ENCODE data around the gene LGI4.
"Not testable (repeated sequence)": the region's sequence is repeated elsewhere in the genome, so short reads cannot be mapped to it uniquely, and the experiment has no call there.

LGI4 gene

GRCh38 chr19:35141837-35142605, 7.2 kb upstream of the LGI4 start:
- DNase-seq: no peak

DNA sequence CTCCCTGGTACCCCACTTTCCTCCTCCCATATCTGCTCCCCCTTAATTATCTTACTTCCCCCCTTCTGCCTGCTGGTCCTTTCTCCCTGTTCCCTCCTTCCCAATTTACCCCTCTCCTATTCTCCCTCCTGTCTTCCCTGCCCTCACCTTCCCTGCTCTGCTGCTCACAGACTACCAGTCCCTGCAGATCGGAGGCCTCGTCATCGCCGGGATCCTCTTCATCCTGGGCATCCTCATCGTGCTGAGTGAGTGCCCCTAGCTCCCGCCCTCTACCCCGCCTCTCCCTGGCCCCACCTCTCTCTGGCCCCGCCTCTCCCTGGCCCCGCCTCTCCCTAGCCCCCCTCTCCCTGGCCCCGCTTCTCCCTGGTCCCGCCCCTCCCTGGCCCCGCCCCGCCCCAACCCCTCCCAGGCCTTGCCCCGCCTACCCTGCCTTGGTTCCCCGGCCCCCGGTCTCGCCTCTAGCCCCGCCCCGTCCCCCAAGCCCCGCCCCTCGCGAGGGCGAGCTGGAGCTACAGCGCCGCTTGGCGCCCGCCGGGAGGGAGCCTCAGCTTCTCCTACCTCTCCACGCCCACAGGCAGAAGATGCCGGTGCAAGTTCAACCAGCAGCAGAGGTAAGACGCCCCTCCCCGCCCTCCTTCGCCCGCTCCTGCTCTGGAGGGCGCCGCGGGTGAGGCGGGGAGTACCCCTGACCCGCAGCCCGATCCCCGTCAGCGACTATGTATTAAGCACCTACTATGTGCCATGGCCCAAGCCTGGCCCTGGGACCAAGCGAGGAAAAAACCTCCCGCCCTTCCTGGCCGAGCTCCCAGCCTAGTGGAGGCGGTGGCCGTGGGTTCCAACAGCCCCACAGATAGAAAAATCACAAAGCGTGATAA, 6.3 kb upstream of the LGI4 start:
- peak; percentile 92 to 95 (median 93) for DNase-seq

GRCh38 chr19:35140207-35140961, 5.5 kb upstream of the LGI4 start:
- DNase-seq: no peak

DNA sequence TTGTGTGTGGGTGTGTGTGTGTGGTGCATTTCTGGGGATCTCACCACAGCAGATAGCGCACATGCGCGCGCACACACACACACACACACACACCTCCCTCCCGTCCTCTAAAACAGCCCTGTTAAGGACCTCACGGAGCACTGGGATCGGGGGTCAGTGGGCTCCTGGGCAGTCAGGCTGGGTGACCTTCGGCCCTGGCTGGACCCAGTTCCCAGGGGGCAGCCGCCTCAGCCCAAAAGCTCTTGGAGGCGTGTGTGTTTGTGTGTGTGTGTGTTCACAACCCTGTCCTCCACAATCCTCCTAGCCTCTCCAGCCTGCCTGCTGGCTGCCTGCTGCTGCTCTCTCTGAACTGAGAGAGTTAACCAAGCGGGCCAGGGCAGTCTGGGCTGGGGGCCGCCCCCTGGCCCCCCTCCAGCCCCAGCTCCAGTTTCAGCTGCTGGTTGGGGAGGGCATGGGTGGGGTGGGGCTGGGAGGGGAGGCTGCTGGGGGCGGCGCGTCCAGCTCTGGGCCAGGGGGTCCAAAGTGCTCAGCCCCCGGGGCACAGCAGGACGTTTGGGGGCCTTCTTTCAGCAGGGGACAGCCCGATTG, 3.5 kb upstream of the LGI4 start, which contains the start of gene FXYD1:
FXYD1 (plus strand) TSS at position 520 of the 588 bp plus-strand sequence. CDS start 1,256 bp downstream, outside the sequence.
- DNase-seq: no peak

GRCh38 chr19:35136977-35137702, 2.3 kb upstream of the LGI4 start:
- no peak for DNase-seq

- no peak for DNase-seq
These were observed 1.4 kb upstream of the LGI4 start for GRCh38 chr19:35136231-35136630.

DNA sequence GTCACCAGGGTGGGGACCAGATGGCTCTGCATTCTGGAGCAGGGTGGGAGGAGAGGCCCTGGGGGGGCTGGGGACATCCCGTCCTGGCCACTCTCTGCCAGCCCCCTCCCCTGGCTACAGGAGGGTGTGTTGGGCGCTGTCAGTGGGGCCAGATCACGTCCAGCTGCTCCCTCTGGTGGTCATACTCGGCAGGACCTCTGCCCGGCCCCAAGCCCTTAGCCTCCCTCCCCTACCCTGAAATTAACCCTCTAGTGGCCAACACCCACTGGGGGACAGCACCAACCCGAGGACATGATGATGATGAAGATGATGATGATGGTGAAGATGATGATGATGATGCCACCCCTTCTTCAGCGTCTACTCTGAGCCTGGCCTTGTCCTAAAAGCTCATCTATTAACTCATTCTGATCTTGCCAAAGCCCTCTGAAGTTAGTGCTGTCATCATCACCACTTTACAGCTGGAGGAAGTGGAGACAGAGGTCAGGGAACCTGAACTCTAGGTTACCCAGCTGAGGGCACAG, 590 bp upstream of the LGI4 start:
- peak in 4 of 5 donors; percentile 34 to 65 (median 50) for DNase-seq

DNA sequence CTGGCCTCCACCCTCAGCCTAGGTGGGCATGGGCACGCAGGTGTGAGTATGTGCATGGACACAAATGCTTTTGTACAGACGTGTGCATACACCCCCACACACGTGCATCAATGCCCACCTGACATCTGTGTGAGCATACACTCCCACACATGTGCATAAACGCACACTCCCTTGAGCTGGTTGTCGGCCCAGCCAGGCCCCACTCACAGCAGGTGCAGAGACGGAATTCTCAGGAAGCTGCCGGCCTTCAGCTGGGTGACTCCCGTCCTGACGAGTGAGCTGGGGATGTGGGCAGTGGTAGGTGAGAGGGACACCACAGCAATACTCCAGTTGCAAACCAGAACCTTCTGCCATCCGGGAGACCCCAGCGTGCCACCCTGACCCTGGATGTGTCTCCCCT, 1.0 kb downstream of the LGI4 start:
- DNase-seq: no peak

- no peak for DNase-seq
These were observed 2.6 kb downstream of the LGI4 start for GRCh38 chr19:35132254-35132653.

DNA sequence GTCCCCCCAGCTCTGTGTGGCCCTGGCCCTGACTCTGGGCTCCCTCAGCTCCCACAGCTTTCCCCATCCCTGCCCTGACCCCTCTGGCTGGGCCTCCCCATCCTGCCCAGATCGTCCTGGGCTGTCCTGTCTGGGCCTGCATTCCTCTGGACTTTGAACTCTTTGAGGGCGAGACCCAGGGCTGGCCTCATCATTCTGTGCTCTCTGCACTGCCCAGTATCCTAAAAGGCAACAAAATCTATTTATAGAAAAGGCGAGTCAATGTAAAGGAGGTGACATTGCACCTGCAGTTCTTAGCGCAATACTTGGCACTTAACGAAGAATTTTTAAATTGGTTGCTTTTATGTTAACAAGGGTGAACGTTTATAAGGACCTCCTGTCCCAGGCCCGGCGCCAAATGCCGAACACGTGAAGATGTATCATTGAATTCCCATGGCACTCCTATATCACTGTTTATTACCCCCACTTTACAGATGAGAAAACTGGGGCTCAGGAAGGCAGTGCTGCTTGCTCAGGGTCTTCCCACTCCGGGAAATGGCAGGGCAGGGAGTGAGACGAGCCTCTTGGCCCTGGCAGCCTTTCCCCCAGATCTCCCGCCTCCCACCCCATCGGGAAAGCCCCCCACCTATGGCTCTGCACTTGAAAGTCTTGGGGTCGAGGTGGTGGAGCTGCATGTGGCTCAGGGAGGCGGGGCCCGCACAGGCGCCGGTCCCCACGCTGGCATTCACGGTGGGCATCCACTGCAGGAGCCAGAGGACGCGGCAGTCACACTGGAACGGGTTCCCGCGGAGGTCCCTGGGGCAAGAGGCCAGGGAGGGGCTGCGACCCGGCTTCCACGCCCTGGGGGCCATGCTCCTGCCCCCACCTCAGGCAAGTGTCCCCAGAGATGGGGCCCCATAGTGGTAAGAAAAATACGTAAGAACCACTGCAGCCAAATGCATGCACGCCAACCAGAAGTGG, 3.8 kb downstream of the LGI4 start:
- no peak for DNase-seq

DNA sequence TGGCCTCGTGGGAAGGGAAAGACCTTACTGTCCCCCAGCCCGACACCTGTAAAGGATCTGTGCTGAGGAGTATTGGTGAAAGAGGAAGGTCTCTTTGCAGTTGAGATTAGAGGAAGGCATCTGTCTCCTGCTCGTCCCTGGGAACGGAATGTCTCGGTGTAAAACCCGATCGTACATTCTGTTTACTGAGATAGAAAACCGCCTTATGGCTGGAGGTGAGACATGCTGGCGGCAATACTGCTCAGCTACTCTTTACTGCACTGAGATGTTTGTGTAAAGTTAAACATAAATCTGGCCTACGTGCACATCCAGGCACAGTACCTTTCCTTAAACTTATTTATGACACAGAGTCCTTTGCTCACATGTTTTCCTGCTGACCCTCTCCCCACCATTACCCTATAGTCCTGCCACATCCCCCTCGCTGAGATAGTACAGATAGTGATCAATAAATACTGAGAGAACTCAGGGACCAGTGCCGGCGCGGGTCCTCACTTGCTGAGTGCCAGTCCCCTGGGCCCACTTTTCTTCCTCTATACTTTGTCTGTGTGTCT, 5.1 kb downstream of the LGI4 start:
- not testable (repeated sequence) for DNase-seq

DNA sequence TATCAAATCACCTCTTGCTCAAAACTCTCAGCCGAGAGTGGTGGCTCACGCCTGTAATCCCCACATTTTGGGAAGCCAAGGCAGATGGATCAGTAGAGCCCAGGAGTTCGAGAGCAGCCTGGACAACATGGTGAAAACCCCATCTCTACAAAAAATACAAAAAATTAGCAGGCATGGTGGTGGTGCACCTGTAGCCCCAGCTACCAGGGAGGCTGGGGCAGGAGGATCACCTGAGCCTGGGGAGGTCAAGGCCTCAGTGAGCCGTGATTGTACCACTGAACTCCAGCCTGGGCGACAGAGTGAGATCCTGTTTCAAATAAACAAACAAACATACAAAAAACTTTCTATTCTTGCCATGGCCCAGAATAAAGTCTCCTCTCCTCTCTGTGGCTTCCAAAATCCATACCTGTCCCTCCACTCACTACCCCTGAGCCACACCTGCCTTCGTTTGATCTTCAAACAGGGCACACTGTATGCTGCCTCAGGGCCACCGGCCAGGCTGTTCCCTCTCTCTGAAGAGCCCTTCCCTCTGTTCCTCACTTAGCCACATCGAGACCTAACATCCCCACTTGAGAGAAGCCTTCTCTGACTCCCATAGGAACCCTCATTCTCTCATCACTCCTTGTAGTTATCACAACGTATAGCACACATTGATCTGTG, 6.3 kb downstream of the LGI4 start:
- no peak for DNase-seq

- no peak for DNase-seq
These were observed 7.0 kb downstream of the LGI4 start for GRCh38 chr19:35127871-35128270.

DNA sequence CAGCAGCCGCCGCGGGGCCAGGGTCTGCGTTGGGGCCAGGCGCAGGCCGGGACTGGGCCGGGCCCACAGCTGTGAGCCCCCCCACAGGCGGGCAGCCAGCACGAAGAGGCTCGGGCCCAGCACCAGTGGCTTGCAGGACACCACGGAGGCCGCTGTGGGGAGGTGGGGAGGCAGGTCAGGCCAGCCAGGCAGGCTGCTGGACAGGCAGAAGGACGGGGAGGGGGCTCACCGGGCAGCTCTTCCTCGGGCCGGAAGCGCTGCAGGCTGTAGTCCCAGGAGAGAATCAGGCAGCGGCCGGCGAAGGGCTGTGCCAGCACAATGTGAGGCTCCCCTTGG, 8.3 kb downstream of the LGI4 start:
- DNase-seq: no peak

GRCh38 chr19:35125749-35126623, 8.9 kb downstream of the LGI4 start:
- no peak for DNase-seq

- no peak for DNase-seq
These were observed 9.6 kb downstream of the LGI4 start for GRCh38 chr19:35125270-35125717.

DNA sequence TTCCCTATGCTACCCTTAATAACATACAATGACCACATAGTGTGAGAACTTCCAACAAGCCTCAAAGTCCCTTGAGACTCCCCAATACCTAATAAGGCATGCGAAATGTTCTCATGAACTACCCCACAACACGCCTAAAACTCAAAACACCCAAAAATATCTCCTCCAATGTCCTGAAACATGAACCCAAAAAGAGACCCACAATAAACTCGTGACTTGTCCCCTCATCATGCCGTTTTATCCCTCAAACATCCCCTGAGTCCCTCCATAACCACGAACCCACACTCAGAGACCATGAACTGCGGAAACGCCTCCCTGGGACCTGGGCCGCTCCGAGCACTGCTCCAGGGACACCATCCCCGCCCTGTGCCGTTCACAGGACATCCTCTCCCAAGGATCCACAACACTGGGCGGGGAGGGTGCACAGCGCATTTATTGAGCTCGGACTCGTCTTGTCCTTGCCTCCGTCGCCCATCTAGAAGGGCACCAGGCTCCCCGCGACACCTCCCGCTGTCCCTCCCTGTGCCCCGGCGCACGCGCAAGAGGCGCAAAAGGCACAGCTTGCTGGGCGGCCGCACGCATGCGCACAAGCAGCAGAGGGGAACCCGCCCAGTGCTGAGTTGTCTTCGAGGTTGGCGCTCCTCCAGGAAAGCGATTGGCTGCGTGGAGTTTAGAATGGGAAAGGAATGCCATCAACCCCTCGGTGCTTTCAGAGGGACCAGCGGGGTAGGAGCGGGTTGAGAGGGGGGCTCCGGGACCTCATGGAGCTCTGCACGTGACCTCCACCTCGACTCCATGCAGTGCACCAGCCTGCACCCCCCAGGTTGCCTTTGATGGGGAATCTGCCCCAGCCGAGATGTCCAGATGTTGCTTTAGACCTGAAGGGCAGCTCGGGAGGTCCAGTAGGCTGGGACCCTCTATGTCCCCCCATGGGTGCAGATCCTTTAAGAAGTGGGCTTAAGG, 10.5 kb downstream of the LGI4 start:
- DNase-seq: peak; percentile 71 to 86 (median 81)
